Lower leg skin (tissue), 3 donors: ENCODE measurements around the gene BEST3.

Source experiments
- POLR2A ChIP-seq, 2 donors: fragments of 450-650 bp; IDR thresholded peaks; one replicate each; pipeline ENCODE4 v1.6.1; 2016 to 2017; ENCODE audit warnings: antibody characterized with exemption in 2 of 2, mild to moderate bottlenecking in 1 of 2, moderate library complexity in 1 of 2
- TF ChIP-seq, protein P1 (sequence below), 3 donors: fragments of 450-650 bp; IDR thresholded peaks; one replicate each; pipeline ENCODE4 v1.5.1; 2016; ENCODE audit warnings: antibody characterized with exemption in 3 of 3, mild to moderate bottlenecking in 3 of 3, moderate library complexity in 2 of 3

DNA sequence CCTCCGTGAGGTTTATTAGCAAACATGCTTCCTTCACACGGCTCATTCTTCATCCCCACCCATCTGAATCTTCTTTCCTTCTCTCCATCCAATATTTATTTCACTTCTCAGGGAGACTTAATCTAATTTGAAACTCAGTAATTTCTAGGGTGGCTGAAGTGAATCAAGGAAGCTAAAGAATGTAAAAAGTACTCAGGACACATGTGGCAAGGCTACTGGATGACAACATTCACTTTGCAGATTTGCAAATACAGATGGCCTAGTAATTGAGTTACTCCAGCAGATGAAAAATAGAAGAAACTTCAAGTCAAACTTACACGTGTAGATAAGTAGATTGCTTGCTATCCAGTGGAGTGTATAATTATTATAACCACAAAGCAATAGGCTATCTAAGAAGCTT lies 15.4 kb upstream of the BEST3 start:
- no peak for TF ChIP-seq POLR2A (IDR thresholded peaks at IDR 0.05)
- TF ChIP-seq, protein P1, sequence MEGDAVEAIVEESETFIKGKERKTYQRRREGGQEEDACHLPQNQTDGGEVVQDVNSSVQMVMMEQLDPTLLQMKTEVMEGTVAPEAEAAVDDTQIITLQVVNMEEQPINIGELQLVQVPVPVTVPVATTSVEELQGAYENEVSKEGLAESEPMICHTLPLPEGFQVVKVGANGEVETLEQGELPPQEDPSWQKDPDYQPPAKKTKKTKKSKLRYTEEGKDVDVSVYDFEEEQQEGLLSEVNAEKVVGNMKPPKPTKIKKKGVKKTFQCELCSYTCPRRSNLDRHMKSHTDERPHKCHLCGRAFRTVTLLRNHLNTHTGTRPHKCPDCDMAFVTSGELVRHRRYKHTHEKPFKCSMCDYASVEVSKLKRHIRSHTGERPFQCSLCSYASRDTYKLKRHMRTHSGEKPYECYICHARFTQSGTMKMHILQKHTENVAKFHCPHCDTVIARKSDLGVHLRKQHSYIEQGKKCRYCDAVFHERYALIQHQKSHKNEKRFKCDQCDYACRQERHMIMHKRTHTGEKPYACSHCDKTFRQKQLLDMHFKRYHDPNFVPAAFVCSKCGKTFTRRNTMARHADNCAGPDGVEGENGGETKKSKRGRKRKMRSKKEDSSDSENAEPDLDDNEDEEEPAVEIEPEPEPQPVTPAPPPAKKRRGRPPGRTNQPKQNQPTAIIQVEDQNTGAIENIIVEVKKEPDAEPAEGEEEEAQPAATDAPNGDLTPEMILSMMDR (IDR thresholded peaks at IDR 0.05): no peak
